H9 (cell line): ENCODE measurements around the gene SLC30A3. TPM values are rescaled to one million over a fixed set of nuclear protein-coding genes. Genes with fewer than 3 reads are reported as not detected.

Source experiments
- DNase-seq: peaks from one replicate; pipeline ENCODE4 v3.0.0-alpha.2; 2017
- H2AFZ ChIP-seq: one replicate; pipeline ENCODE4 v1.6.1; 2013; ENCODE audit warnings: mild to moderate bottlenecking, low read length, control low read depth, moderate library complexity
- H2AK5ac ChIP-seq: 2 replicates; pipeline ENCODE4 v1.6.1; 2013; ENCODE audit warnings: low read length, control low read depth, mixed read lengths; ENCODE audit not compliant: insufficient read length
- H2BK120ac ChIP-seq: one replicate; pipeline ENCODE4 v1.6.1; 2013; ENCODE audit warnings: low read depth, mild to moderate bottlenecking, low read length, control low read depth, inconsistent platforms; ENCODE audit not compliant: poor library complexity, severe bottlenecking
- H2BK12ac ChIP-seq: 2 replicates; pipeline ENCODE4 v1.6.1; 2013; ENCODE audit warnings: low read length, control low read depth, mixed read lengths, low read depth; ENCODE audit not compliant: insufficient read length
- H2BK15ac ChIP-seq: 2 replicates; pipeline ENCODE4 v1.6.1; 2013; ENCODE audit warnings: low read depth, low read length, control low read depth
- H2BK20ac ChIP-seq: one replicate; pipeline ENCODE4 v1.6.1; 2013; ENCODE audit warnings: low read depth, mild to moderate bottlenecking, low read length, control low read depth, inconsistent platforms; ENCODE audit not compliant: poor library complexity, severe bottlenecking
- H2BK5ac ChIP-seq: 2 replicates; pipeline ENCODE4 v1.6.1; 2013; ENCODE audit warnings: low read length, control low read depth, mixed read lengths; ENCODE audit not compliant: insufficient read length
- H3K14ac ChIP-seq: 2 replicates; pipeline ENCODE4 v1.6.1; 2013; ENCODE audit warnings: low read length, control low read depth; ENCODE audit not compliant: insufficient read depth
- H3K18ac ChIP-seq: 2 replicates; pipeline ENCODE4 v1.6.1; 2013; ENCODE audit warnings: low read depth, mild to moderate bottlenecking, mixed read lengths, low read length, control low read depth; ENCODE audit not compliant: insufficient read length
- H3K23ac ChIP-seq: 2 replicates; pipeline ENCODE4 v1.6.1; 2013; ENCODE audit warnings: low read length, control low read depth, mixed read lengths, low read depth; ENCODE audit not compliant: insufficient read length
- H3K23me2 ChIP-seq: 2 replicates; pipeline ENCODE4 v1.6.1; 2013; ENCODE audit warnings: low read depth, mild to moderate bottlenecking, mixed read lengths, low read length, control low read depth; ENCODE audit not compliant: insufficient read length, poor library complexity, severe bottlenecking
- H3K27ac ChIP-seq: 2 replicates; pipeline ENCODE4 v1.5.1; 2013; ENCODE audit warnings: low read length, control low read depth, mixed read lengths, low read depth; ENCODE audit not compliant: insufficient read length
- H3K27me3 ChIP-seq: 2 replicates; pipeline ENCODE4 v1.6.1; 2013; ENCODE audit warnings: low read length, control low read depth, inconsistent platforms; ENCODE audit not compliant: insufficient read depth
- H3K4ac ChIP-seq: 2 replicates; pipeline ENCODE4 v1.6.1; 2013; ENCODE audit warnings: low read depth, mild to moderate bottlenecking, control low read depth, inconsistent platforms, low read length, moderate library complexity
- H3K4me1 ChIP-seq: 2 replicates; pipeline ENCODE4 v1.6.1; 2013; ENCODE audit warnings: low read length, control low read depth, inconsistent platforms; ENCODE audit not compliant: insufficient read depth
- H3K4me2 ChIP-seq: 2 replicates; pipeline ENCODE4 v1.6.1; 2013; ENCODE audit warnings: low read length, control low read depth, mixed read lengths; ENCODE audit not compliant: insufficient read length, insufficient read depth
- H3K56ac ChIP-seq: 2 replicates; pipeline ENCODE4 v1.6.1; 2013; ENCODE audit warnings: low read depth, mild to moderate bottlenecking, mixed read lengths, low read length, control low read depth; ENCODE audit not compliant: insufficient read length
- H3K79me1 ChIP-seq: 2 replicates; pipeline ENCODE4 v1.6.1; 2013; ENCODE audit warnings: low read depth, mild to moderate bottlenecking, moderate library complexity, low read length, control low read depth, inconsistent platforms; ENCODE audit not compliant: insufficient read depth, poor library complexity, severe bottlenecking
- H3K79me2 ChIP-seq: 2 replicates; pipeline ENCODE4 v1.6.1; 2013; ENCODE audit warnings: low read length, control low read depth, inconsistent platforms; ENCODE audit not compliant: insufficient read depth
- H3K9ac ChIP-seq: 2 replicates; pipeline ENCODE4 v1.6.1; 2013; ENCODE audit warnings: low read length, control low read depth, mixed read lengths; ENCODE audit not compliant: insufficient read length; ENCODE audit errors: extremely low read depth
- H3K9me3 ChIP-seq: one replicate; pipeline ENCODE4 v1.6.1; 2013; ENCODE audit warnings: low read depth, low read length, inconsistent platforms; ENCODE audit not compliant: control insufficient read depth
- H3T11ph ChIP-seq: one replicate; pipeline ENCODE4 v1.6.1; 2013; ENCODE audit warnings: mild to moderate bottlenecking, low read length, control low read depth, inconsistent platforms
- H4K20me1 ChIP-seq: one replicate; pipeline ENCODE4 v1.6.1; 2013; ENCODE audit not compliant: control insufficient read depth, insufficient read length, insufficient read depth
- H4K5ac ChIP-seq: 2 replicates; pipeline ENCODE4 v1.6.1; 2013; ENCODE audit warnings: low read depth, mild to moderate bottlenecking, mixed read lengths, low read length, control low read depth; ENCODE audit not compliant: insufficient read length
- H4K8ac ChIP-seq: replicated peaks from 2 replicates; pipeline ENCODE4 v1.6.1; 2013; ENCODE audit warnings: low read length, control low read depth, mixed read lengths, low read depth; ENCODE audit not compliant: insufficient read length
- H4K91ac ChIP-seq: 2 replicates; pipeline ENCODE4 v1.6.1; 2013; ENCODE audit warnings: low read depth, mild to moderate bottlenecking, moderate library complexity, mixed read lengths, low read length, control low read depth; ENCODE audit not compliant: insufficient read length
- H3K27ac Mint-ChIP-seq, 3 experiments: 2 replicates in 2 of 3; 3 replicates in 1 of 3; pipeline ENCODE4 v1.8.0; 2020 to 2021; ENCODE audit warnings: mixed read lengths in 3 of 3, mild to moderate bottlenecking in 1 of 3, moderate library complexity in 1 of 3
- H3K27me3 Mint-ChIP-seq: 2 replicates; pipeline ENCODE4 v1.8.0; 2021; ENCODE audit warnings: low read depth, mild to moderate bottlenecking, moderate library complexity, mixed read lengths
- H3K36me3 Mint-ChIP-seq, 3 experiments: 2 replicates in 2 of 3; 3 replicates in 1 of 3; pipeline ENCODE4 v1.8.0; 2020 to 2021; ENCODE audit warnings: low read depth in 3 of 3, mixed read lengths in 3 of 3; ENCODE audit not compliant: insufficient read depth in 1 of 3
- H3K4me1 Mint-ChIP-seq, 2 experiments: 2 replicates each; pipeline ENCODE4 v1.8.0; 2020; ENCODE audit warnings: mixed read lengths in 2 of 2
- H3K4me3 Mint-ChIP-seq, 2 experiments: 2 replicates in 1 of 2; 3 replicates in 1 of 2; pipeline ENCODE4 v1.8.0; 2020 to 2021; ENCODE audit warnings: mild to moderate bottlenecking in 2 of 2, mixed read lengths in 2 of 2, moderate library complexity in 1 of 2
- H3K9me3 Mint-ChIP-seq, 2 experiments: 2 replicates in 1 of 2; 3 replicates in 1 of 2; pipeline ENCODE4 v1.8.0; 2020; ENCODE audit warnings: mild to moderate bottlenecking in 2 of 2, mixed read lengths in 2 of 2, moderate library complexity in 1 of 2
- CTCF ChIP-seq: fragments of 200-600 bp; sonication (generic); conservative IDR thresholded peaks from 3 replicates; pipeline ENCODE4 v1.8.0; 2021; ENCODE audit warnings: antibody characterized with exemption, mild to moderate bottlenecking
- WGBS: extraction: QIAGEN DNeasy Blood & Tissue Kit; methylation state at CpG from one replicate; pipeline ENCODE4 v1.1.7; 2013; ENCODE audit warnings: missing lambda C conversion rate, low lambda C conversion rate, mixed read lengths; ENCODE audit not compliant: insufficient read length; ENCODE audit errors: extremely low coverage; 5-methylcytosine and 5-hydroxymethylcytosine counted together
- total RNA-seq: library from RNA; stranded (reverse); gene quantifications from 2 replicates; pipeline ENCODE4 v1.2.1, GENCODE V29; 2021

The SLC30A3 gene
- total RNA-seq, 1 experiment from 2014 or later = 2.5 TPM

- no peak overlapping the region for H3K23ac ChIP-seq
- H4K8ac ChIP-seq = no peak overlapping the region
- Mint-ChIP-seq H3K27me3 (peaks cover 20% of the 10 kb centered on the region), H3K27ac (no peak overlapping the region), H3K9me3 (peaks cover 0 to 2% of the 10 kb centered on the region in 2 experiments; a peak in 2 of 5 replicates), H3K4me3 (no peak overlapping the region), H3K36me3 (no peaks in the 10 kb centered on the region; a peak in 1 of 7 replicates), H3K4me1 (peaks cover 6 to 14% of the 10 kb centered on the region in 2 experiments)
- no peaks in the 10 kb centered on the region for H3K4me1 ChIP-seq
- H4K91ac ChIP-seq = no peak overlapping the region
- no peaks in the 10 kb centered on the region for H3K79me2 ChIP-seq
- no peak overlapping the region for H2BK20ac ChIP-seq
- no peak overlapping the region for H3K14ac ChIP-seq
- H2AK5ac ChIP-seq = no peak overlapping the region
- H3T11ph ChIP-seq = no peak overlapping the region
- no peaks in the 10 kb centered on the region for H3K23me2 ChIP-seq
- no peak overlapping the region for H3K27ac ChIP-seq
- H4K5ac ChIP-seq = no peak overlapping the region
- H3K4me2 ChIP-seq = no peak overlapping the region
- WGBS = no CpG with 5 or more reads among the region's 2 CpGs
- H4K20me1 ChIP-seq = no peaks in the 10 kb centered on the region
- no peaks in the 10 kb centered on the region for H3K9me3 ChIP-seq
- no peak overlapping the region for H2AFZ ChIP-seq
- no peak overlapping the region for H3K18ac ChIP-seq
- no peak overlapping the region for H3K56ac ChIP-seq
- H3K4ac ChIP-seq = no peak overlapping the region
- H3K9ac ChIP-seq = no peak overlapping the region
- no peak overlapping the region for H2BK5ac ChIP-seq
- no peak for TF ChIP-seq CTCF
- H3K79me1 ChIP-seq = no peaks in the 10 kb centered on the region
- H3K27me3 ChIP-seq = peaks cover 5% of the 10 kb centered on the region; the same call in 1 of the 2 replicates
- H2BK120ac ChIP-seq = no peak overlapping the region
- no peak for DNase-seq
- H2BK12ac ChIP-seq = no peak overlapping the region
- H2BK15ac ChIP-seq = no peak overlapping the region
Measured at GRCh38 chr2:27270670-27271069, 7.8 kb upstream of the SLC30A3 start.
